ENCODE measurements around the gene LAX1. TPM values are rescaled to one million over a fixed set of nuclear protein-coding genes. Genes with fewer than 3 reads are reported as not detected.

The LAX1 gene
- polyA plus RNA-seq, 1 donor from 2014 or later, result 46.8 TPM

DNA sequence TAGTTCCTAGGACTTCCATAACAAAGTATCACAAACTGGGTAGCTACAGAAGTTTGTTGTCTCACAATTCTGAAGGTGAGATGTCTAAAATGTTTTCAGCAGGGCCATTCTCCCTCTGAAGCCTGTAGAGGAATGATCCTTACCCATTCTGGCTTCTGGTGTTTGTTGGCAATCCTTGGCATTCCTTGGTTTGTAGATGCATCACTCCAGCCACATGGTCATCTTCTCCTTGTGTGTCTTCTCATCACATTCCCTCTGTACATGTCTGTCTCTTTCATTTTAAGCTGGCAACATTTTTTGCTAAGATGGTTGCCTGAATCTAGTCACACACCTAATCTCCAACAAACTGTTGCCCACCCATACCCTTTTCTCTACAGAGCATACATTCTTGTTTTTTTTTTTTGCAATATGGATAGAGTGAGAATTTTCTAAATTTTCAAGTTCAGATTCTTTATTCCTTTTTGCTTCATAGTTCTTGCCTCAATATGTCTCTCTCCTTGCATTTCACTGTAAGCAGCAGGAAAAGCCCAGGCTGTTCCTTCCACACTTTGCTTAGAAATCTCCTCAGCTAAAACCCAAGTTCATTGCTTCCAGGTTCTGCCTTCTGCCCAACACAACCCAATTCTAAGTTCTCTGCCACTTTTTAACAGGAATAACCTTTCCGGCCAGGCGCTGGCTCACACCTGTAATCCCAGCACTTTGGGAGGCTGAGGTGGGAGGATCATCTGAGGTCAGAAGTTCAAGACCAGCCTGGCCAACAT lies 48.8 kb downstream of the LAX1 start:
- H3K9me3 Mint-ChIP-seq, result no peaks in the 10 kb centered on the region
- H3K27me3 Mint-ChIP-seq, result no peaks in the 10 kb centered on the region
- peaks cover 7 to 18% (median 11%) of the 10 kb centered on the region in 3 donors for H3K4me1 Mint-ChIP-seq
- H3K27ac Mint-ChIP-seq, result peak overlapping the region in 1 of 3 donors; percentile 87
- H3K4me3 Mint-ChIP-seq, result no peak overlapping the region
- H3K36me3 Mint-ChIP-seq, result peaks cover 12% of the 10 kb centered on the region

DNA sequence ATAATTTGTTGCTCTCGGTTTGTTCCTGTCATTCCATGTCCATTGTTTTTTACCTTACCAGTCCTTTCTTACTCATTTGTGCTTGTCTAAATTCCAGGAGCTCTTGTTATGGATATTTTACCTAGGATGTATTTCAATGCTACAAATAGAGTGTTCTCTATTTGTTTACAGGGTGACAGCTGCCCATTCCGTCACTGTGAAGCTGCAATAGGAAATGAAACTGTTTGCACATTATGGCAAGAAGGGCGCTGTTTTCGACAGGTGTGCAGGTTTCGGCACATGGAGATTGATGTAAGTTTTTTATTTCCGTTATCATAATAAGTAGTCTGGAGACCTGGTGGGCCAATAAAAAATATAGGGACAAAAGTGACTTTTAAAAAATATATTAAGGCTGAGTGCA lies 53.4 kb downstream of the LAX1 start:
- peak overlapping the region in 2 of 4 donors; percentile 2 to 47 for H3K4me3 Mint-ChIP-seq
- peak overlapping the region; percentile 72 to 93 (median 93) for H3K27ac Mint-ChIP-seq
- no peaks in the 10 kb centered on the region for H3K9me3 Mint-ChIP-seq
- peaks cover 4 to 16% (median 11%) of the 10 kb centered on the region in 3 donors for H3K4me1 Mint-ChIP-seq
- H3K36me3 Mint-ChIP-seq, result peaks cover 13% of the 10 kb centered on the region
- H3K27me3 Mint-ChIP-seq, result no peaks in the 10 kb centered on the region

DNA sequence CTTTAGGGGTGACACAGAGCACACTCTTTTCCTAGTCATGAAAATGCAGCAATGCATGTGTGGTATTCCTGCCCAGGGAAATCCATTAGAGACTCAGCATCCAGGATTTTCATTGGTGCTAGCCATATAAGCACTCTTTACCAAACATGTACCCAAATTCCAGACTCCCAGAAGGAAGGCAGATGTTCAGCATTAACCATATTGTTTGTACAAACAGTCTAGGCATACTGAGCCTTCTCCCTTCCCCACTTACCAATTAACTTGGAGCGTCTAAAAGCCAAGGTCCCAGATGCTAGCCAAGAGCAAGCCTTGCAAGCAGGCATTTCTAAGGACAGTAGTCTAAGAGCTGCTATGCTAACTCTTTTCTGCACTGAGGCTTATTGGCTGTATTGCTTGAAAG lies 58.3 kb downstream of the LAX1 start:
- Mint-ChIP-seq H3K4me1 (peaks cover 10 to 12% (median 10%) of the 10 kb centered on the region in 3 donors), H3K4me3 (no peak overlapping the region), H3K36me3 (peaks cover 7% of the 10 kb centered on the region), H3K9me3 (no peaks in the 10 kb centered on the region), H3K27me3 (no peaks in the 10 kb centered on the region), H3K27ac (peak overlapping the region in 1 of 3 donors; percentile 39)

Other genes starting within 250 kb of the LAX1 start
- gene ATP2B4, start 138.4 kb upstream of the LAX1 start, polyA plus RNA-seq, result 5.0 TPM
- gene ZBED6, start 30.4 kb downstream of the LAX1 start, polyA plus RNA-seq, result 1.2 TPM
- gene ZC3H11A, start 30.4 kb downstream of the LAX1 start, polyA plus RNA-seq, result 52.7 TPM
- gene SNRPE, start 96.4 kb downstream of the LAX1 start, polyA plus RNA-seq, result 196 TPM

Measured in IgD-negative memory B cell (primary cell).